COR-L47 (cell line): Measurements from ENCODE around the gene MNT.

Experiments used
- DNase-seq: peaks from one replicate; lab custom pipeline; 2025; lab: John Stamatoyannopoulos, UW

Gene MNT

GRCh38 chr17:2363851-2364762 lies 36.8 kb downstream of the MNT start:
- DNase-seq = no peak

- no peak for DNase-seq
Measured at GRCh38 chr17:2363318-2363717, 37.5 kb downstream of the MNT start.

- no peak for DNase-seq
Measured at GRCh38 chr17:2362881-2363280, 38.0 kb downstream of the MNT start.

- DNase-seq = no peak
Measured at GRCh38 chr17:2362416-2362815, 38.4 kb downstream of the MNT start.

- no peak for DNase-seq
Measured at GRCh38 chr17:2362016-2362415, 38.8 kb downstream of the MNT start.

- no peak for DNase-seq
Measured at GRCh38 chr17:2361010-2361760, 39.7 kb downstream of the MNT start.

GRCh38 chr17:2357931-2358434 lies 42.9 kb downstream of the MNT start:
- DNase-seq = no peak

- DNase-seq = no peak
Measured at GRCh38 chr17:2357237-2357636, 43.6 kb downstream of the MNT start.

- DNase-seq = no peak
Measured at GRCh38 chr17:2354311-2354710, 46.5 kb downstream of the MNT start.

GRCh38 chr17:2351269-2351668 lies 49.6 kb downstream of the MNT start:
- no peak for DNase-seq

GRCh38 chr17:2347805-2348685 lies 52.8 kb downstream of the MNT start:
- DNase-seq = peak; percentile 22

- DNase-seq = no peak
Measured at GRCh38 chr17:2346475-2346874, 54.4 kb downstream of the MNT start.

GRCh38 chr17:2344528-2344927 lies 56.3 kb downstream of the MNT start:
- DNase-seq = no peak

GRCh38 chr17:2343421-2343820 lies 57.4 kb downstream of the MNT start:
- DNase-seq = no peak

GRCh38 chr17:2338315-2338657 lies 62.6 kb downstream of the MNT start:
- DNase-seq = no peak

GRCh38 chr17:2337544-2338314 lies 63.1 kb downstream of the MNT start:
- peak; percentile 9 for DNase-seq

- peak; percentile 56 for DNase-seq
Measured at GRCh38 chr17:2336852-2337543, 63.9 kb downstream of the MNT start, which contains the start of gene SGSM2. TSS of gene SGSM2 (plus strand) at chr17:2337501. CDS start at chr17:2337689, 188 bp downstream.

- DNase-seq = peak; percentile 76
Measured at GRCh38 chr17:2336215-2336851, 64.5 kb downstream of the MNT start, which contains the start of gene TSR1. TSS of gene TSR1 (minus strand) at chr17:2336457. CDS start at chr17:2336427, 30 bp downstream.

GRCh38 chr17:2335726-2336214 lies 65.1 kb downstream of the MNT start:
- no peak for DNase-seq
